Measurements from ENCODE around the gene DMRTC2.

Gene DMRTC2

DNA sequence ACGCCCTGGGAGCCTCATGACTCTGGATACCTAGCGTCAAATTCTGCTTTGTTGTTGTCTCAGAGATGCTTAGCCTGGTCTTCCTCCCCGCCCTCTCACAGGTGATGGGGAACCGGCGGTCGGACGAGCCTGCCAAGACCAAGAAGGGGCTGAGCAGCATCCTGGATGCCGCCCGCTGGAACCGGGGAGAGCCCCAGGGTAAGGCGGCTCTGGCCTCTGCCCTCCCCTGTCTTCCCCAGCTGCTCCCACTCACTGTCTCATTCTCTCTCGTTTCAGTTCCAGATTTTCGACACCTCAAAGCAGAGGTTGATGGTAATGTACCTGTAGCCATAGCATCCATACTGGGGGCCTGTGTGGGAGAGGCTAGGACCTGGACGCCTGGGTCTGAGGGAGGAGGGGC, 49.5 kb downstream of the DMRTC2 start:
- no peak overlapping the region for H2AFZ ChIP-seq
- no peak overlapping the region for H3K27ac ChIP-seq
- no peaks in the 10 kb centered on the region for H3K79me2 ChIP-seq
- peaks cover 14% of the 10 kb centered on the region for H3K4me1 ChIP-seq
- no peaks in the 10 kb centered on the region for H3K9me3 ChIP-seq (ENCODE audit: control insufficient read depth, low read length)
- no peaks in the 10 kb centered on the region for H3K27me3 ChIP-seq (ENCODE audit: control insufficient read depth, insufficient read depth, low read length)
- H3K9ac ChIP-seq, result no peak overlapping the region
- TF ChIP-seq, protein P1, sequence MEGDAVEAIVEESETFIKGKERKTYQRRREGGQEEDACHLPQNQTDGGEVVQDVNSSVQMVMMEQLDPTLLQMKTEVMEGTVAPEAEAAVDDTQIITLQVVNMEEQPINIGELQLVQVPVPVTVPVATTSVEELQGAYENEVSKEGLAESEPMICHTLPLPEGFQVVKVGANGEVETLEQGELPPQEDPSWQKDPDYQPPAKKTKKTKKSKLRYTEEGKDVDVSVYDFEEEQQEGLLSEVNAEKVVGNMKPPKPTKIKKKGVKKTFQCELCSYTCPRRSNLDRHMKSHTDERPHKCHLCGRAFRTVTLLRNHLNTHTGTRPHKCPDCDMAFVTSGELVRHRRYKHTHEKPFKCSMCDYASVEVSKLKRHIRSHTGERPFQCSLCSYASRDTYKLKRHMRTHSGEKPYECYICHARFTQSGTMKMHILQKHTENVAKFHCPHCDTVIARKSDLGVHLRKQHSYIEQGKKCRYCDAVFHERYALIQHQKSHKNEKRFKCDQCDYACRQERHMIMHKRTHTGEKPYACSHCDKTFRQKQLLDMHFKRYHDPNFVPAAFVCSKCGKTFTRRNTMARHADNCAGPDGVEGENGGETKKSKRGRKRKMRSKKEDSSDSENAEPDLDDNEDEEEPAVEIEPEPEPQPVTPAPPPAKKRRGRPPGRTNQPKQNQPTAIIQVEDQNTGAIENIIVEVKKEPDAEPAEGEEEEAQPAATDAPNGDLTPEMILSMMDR (IDR thresholded peaks at IDR 0.05), result no peak
- no peaks in the 10 kb centered on the region for H3K36me3 ChIP-seq (ENCODE audit: control insufficient read depth, insufficient read depth, low read length)
- H3K4me2 ChIP-seq (ENCODE audit: low read length), result no peak overlapping the region
- H3K4me3 ChIP-seq (ENCODE audit: low read depth, low read length), result no peak overlapping the region

- H3K4me1 ChIP-seq, result peaks cover 14% of the 10 kb centered on the region
- H3K4me3 ChIP-seq (ENCODE audit: low read depth, low read length), result no peak overlapping the region
- H2AFZ ChIP-seq, result no peak overlapping the region
- no peak overlapping the region for H3K9ac ChIP-seq
- no peaks in the 10 kb centered on the region for H3K79me2 ChIP-seq
- H3K4me2 ChIP-seq (ENCODE audit: low read length), result no peak overlapping the region
- H3K36me3 ChIP-seq (ENCODE audit: control insufficient read depth, insufficient read depth, low read length), result no peaks in the 10 kb centered on the region
- H3K9me3 ChIP-seq (ENCODE audit: control insufficient read depth, low read length), result no peaks in the 10 kb centered on the region
- H3K27me3 ChIP-seq (ENCODE audit: control insufficient read depth, insufficient read depth, low read length), result no peaks in the 10 kb centered on the region
- TF ChIP-seq, protein P1 (IDR thresholded peaks at IDR 0.05), result no peak
- no peak overlapping the region for H3K27ac ChIP-seq
These were observed 51.1 kb downstream of the DMRTC2 start for GRCh38 chr19:41895745-41896580.

- Histone ChIP-seq H3K9me3 (ENCODE audit: control insufficient read depth, low read length) (no peaks in the 10 kb centered on the region), H3K79me2 (no peaks in the 10 kb centered on the region), H3K4me3 (ENCODE audit: low read depth, low read length) (no peak overlapping the region), H3K36me3 (ENCODE audit: control insufficient read depth, insufficient read depth, low read length) (no peaks in the 10 kb centered on the region), H3K27ac (no peak overlapping the region), H3K4me2 (ENCODE audit: low read length) (no peak overlapping the region), H3K27me3 (ENCODE audit: control insufficient read depth, insufficient read depth, low read length) (no peaks in the 10 kb centered on the region), H3K4me1 (peaks cover 20% of the 10 kb centered on the region), H3K9ac (no peak overlapping the region), H2AFZ (no peak overlapping the region)
- TF ChIP-seq, protein P1 (IDR thresholded peaks at IDR 0.05), result no peak
These were observed 51.7 kb downstream of the DMRTC2 start for GRCh38 chr19:41896581-41896942.

GRCh38 chr19:41897181-41897580, 52.3 kb downstream of the DMRTC2 start:
- Histone ChIP-seq H3K4me1 (peaks cover 26% of the 10 kb centered on the region), H3K36me3 (ENCODE audit: control insufficient read depth, insufficient read depth, low read length) (no peaks in the 10 kb centered on the region), H3K9ac (no peak overlapping the region), H3K4me2 (ENCODE audit: low read length) (no peak overlapping the region), H3K27ac (no peak overlapping the region), H2AFZ (no peak overlapping the region), H3K9me3 (ENCODE audit: control insufficient read depth, low read length) (no peaks in the 10 kb centered on the region), H3K4me3 (ENCODE audit: low read depth, low read length) (no peak overlapping the region), H3K79me2 (no peaks in the 10 kb centered on the region), H3K27me3 (ENCODE audit: control insufficient read depth, insufficient read depth, low read length) (no peaks in the 10 kb centered on the region)
- TF ChIP-seq, protein P1 (IDR thresholded peaks at IDR 0.05), result no peak

DNA sequence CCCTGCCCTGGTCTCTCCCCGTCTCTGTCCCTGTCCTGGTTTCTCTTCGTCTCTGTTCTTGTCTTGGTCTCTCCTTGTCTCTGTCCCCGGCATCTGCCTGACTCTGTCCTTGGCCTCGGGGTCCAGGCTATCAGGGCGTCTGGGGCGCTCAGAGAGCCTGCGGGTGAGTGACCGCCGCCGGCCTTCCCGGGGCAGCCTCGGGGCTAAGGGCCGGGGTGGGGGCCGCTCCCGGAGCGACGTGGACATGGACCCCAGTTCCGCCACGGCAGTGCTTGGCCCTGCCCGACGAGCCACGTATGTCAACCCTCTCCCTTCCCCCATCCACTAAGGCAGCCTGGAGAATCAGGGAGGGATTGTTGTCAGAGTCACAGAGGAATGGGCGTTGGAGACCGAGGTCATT, 53.0 kb downstream of the DMRTC2 start:
- no peaks in the 10 kb centered on the region for H3K79me2 ChIP-seq
- H3K4me2 ChIP-seq (ENCODE audit: low read length), result no peak overlapping the region
- no peaks in the 10 kb centered on the region for H3K9me3 ChIP-seq (ENCODE audit: control insufficient read depth, low read length)
- TF ChIP-seq, protein P1 (IDR thresholded peaks at IDR 0.05), result no peak
- no peak overlapping the region for H3K4me3 ChIP-seq (ENCODE audit: low read depth, low read length)
- peaks cover 33% of the 10 kb centered on the region for H3K4me1 ChIP-seq
- H3K27ac ChIP-seq, result peak overlapping the region; percentile 65
- no peaks in the 10 kb centered on the region for H3K27me3 ChIP-seq (ENCODE audit: control insufficient read depth, insufficient read depth, low read length)
- H3K36me3 ChIP-seq (ENCODE audit: control insufficient read depth, insufficient read depth, low read length), result no peaks in the 10 kb centered on the region
- H3K9ac ChIP-seq, result no peak overlapping the region
- H2AFZ ChIP-seq, result no peak overlapping the region

All from parathyroid adenoma (tissue), 2 donors.